PC-3 (cell line): ENCODE results near the gene MPC2. TPM values are rescaled to one million over a fixed set of nuclear protein-coding genes. Genes with fewer than 3 reads are reported as not detected.
"Not testable (repeated sequence)": the region's sequence is repeated elsewhere in the genome, so short reads cannot be mapped to it uniquely, and the experiment has no call there.

Experiments used
- ATAC-seq: fragments of 200-7000 bp; cut with Tn5 transposase; 2 replicates; pipeline ENCODE4 v1.9.1; 2020; ENCODE audit warnings: mild to moderate bottlenecking, moderate library complexity
- BruUV-seq: library from RNA; stranded (reverse); fragments of 400-500 nt; replicated peaks from 2 replicates; lab custom pipeline; 2021; lab: Mats Ljungman, UMichigan
- CTCF ChIA-PET: fragments of 300-600 bp; sonication (Branson Sonifier 250); formaldehyde crosslinking; loops from one replicate; lab custom pipeline; 2022; ENCODE audit warnings: antibody characterized with exemption; lab: Charles Lee
- POLR2A ChIA-PET: fragments of 300-600 bp; sonication (Branson Sonifier 250); formaldehyde crosslinking; loops from one replicate; lab custom pipeline; 2022; ENCODE audit warnings: antibody characterized with exemption; ENCODE audit not compliant: unreplicated experiment; lab: Charles Lee
- DNase-seq: peaks from one replicate; pipeline ENCODE4 v3.0.0-alpha.2; 2015
- H2AFZ ChIP-seq: fragments of 300-600 bp; sonication (generic); 2 replicates; pipeline ENCODE4 v1.6.0; 2016; ENCODE audit warnings: antibody characterized with exemption, low read length
- H3F3A ChIP-seq: fragments of 300-600 bp; sonication (generic); one replicate; pipeline ENCODE4 v1.6.0; 2017; ENCODE audit warnings: antibody characterized with exemption, low read length, control low read depth, mild to moderate bottlenecking; ENCODE audit not compliant: unreplicated experiment
- H3K27ac ChIP-seq: fragments of 300-600 bp; sonication (generic); 2 replicates; pipeline ENCODE4 v1.5.1; 2016; ENCODE audit warnings: mild to moderate bottlenecking, low read length
- H3K27me3 ChIP-seq: fragments of 300-600 bp; sonication (generic); 2 replicates; pipeline ENCODE4 v1.6.1; 2016; ENCODE audit warnings: low read length, mixed read lengths
- H3K36me3 ChIP-seq: fragments of 300-600 bp; sonication (generic); 2 replicates; pipeline ENCODE4 v1.6.1; 2016; ENCODE audit warnings: low read depth, mixed run types, low read length, mixed read lengths
- H3K4me1 ChIP-seq: fragments of 300-600 bp; sonication (generic); 2 replicates; pipeline ENCODE4 v1.5.1; 2016; ENCODE audit warnings: low read length; ENCODE audit not compliant: insufficient read depth
- H3K4me2 ChIP-seq: fragments of 300-600 bp; sonication (generic); 2 replicates; pipeline ENCODE4 v1.6.0; 2016; ENCODE audit warnings: low read length
- H3K4me3 ChIP-seq: fragments of 300-600 bp; sonication (generic); 2 replicates; pipeline ENCODE4 v1.5.1; 2016; ENCODE audit warnings: mild to moderate bottlenecking, low read length, mixed read lengths
- H3K79me2 ChIP-seq: fragments of 300-600 bp; sonication (generic); 2 replicates; pipeline ENCODE4 v1.6.1; 2017; ENCODE audit warnings: low read length, mixed read lengths
- H3K9ac ChIP-seq: fragments of 300-600 bp; sonication (generic); 2 replicates; pipeline ENCODE4 v1.6.0; 2016; ENCODE audit warnings: mild to moderate bottlenecking, low read length
- H3K9me2 ChIP-seq: fragments of 300-600 bp; sonication (generic); replicated peaks from 2 replicates; pipeline ENCODE4 v1.6.1; 2016; ENCODE audit warnings: mixed run types, low read length, mixed read lengths
- H3K9me3 ChIP-seq: fragments of 300-600 bp; sonication (generic); 2 replicates; pipeline ENCODE4 v1.6.1; 2016; ENCODE audit warnings: low read length, mixed read lengths
- H4K20me1 ChIP-seq: fragments of 300-600 bp; sonication (generic); 2 replicates; pipeline ENCODE4 v1.6.1; 2016; ENCODE audit warnings: low read length, mixed read lengths
- CTCF ChIP-seq: fragments of 300-600 bp; sonication (generic); conservative IDR thresholded peaks from 2 replicates; pipeline ENCODE4 v1.5.1; 2017; ENCODE audit warnings: antibody characterized with exemption, low read depth, mild to moderate bottlenecking, low read length
- EZH2 ChIP-seq: fragments of 300-600 bp; sonication (generic); IDR thresholded peaks from one replicate; pipeline ENCODE4 v1.6.1; 2017; ENCODE audit warnings: antibody characterized with exemption, mild to moderate bottlenecking, low read length; ENCODE audit not compliant: unreplicated experiment
- EZH2phosphoT487 ChIP-seq: fragments of 300-600 bp; sonication (generic); IDR thresholded peaks from 2 replicates; pipeline ENCODE4 v1.6.1; 2018; ENCODE audit warnings: mild to moderate bottlenecking, antibody characterized with exemption, low read length, borderline replicate concordance
- intact Hi-C: fragments of 100-400 bp; cut with micrococcal nuclease; formaldehyde crosslinking; loops from 2 replicates; pipeline ENCODE4 v1.9.0; 2023
- total RNA-seq: library from RNA; depleted of rRNA; stranded (reverse); fragments of >200 nt; gene quantifications from 2 replicates; pipeline ENCODE4 v1.2.3, GENCODE V29; 2014

MPC2 gene
- total RNA-seq, 1 experiment from 2014 or later, result 60.8 TPM

DNA sequence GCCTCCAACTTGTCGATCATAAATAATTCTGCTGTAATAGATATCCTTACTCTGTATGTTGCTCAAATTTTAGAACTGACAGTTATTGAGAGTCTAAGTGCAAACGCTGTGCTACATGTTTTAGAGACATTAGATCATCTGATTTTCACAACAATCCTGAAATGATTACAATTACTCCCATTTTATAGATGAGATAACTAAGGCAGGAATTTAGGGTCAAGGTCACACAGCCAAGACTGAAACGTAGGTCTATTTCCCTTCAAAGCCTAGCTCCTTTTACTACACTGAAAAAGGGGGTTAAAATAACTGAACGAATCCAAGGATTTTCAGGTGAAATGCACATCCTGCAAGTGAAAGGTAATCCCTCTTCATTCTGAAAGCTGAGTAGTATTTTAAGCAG is 3.1 kb downstream of the MPC2 start:
- Histone ChIP-seq H3K27me3 (no peaks in the 10 kb centered on the region), H3K4me2 (peak overlapping the region; percentile 91), H3F3A (no peaks in the 10 kb centered on the region), H4K20me1 (no peaks in the 10 kb centered on the region), H3K27ac (no peak overlapping the region), H3K36me3 (no peaks in the 10 kb centered on the region), H3K9me2 (no peaks in the 10 kb centered on the region), H3K4me3 (peak overlapping the region; percentile 79), H3K79me2 (peaks cover 70% of the 10 kb centered on the region), H3K4me1 (peaks cover 22% of the 10 kb centered on the region), H3K9me3 (no peaks in the 10 kb centered on the region), H3K9ac (no peak overlapping the region), H2AFZ (no peak overlapping the region)
- no TSS peak for BruUV-seq
- no peak for TF ChIP-seq EZH2phosphoT487
- no peak for TF ChIP-seq EZH2
- no peak for TF ChIP-seq CTCF
- POLR2A ChIA-PET, result no interaction called here
- CTCF ChIA-PET, result interaction anchor here (0.5 to 4.6 kb wide), 2 partner anchors 148 to 190 kb away, joined by 3 to 25 read pairs; no protein-coding TSS in a partner anchor
- DNase-seq (no peak), ATAC-seq (no peak)
- intact Hi-C loops, result no loop called here

GRCh38 chr1:167929725-167930124 is 7.1 kb downstream of the MPC2 start:
- Histone ChIP-seq H3K27me3 (no peaks in the 10 kb centered on the region), H3F3A (no peaks in the 10 kb centered on the region), H2AFZ (no peak overlapping the region), H3K79me2 (peaks cover 41% of the 10 kb centered on the region), H4K20me1 (no peaks in the 10 kb centered on the region), H3K36me3 (no peaks in the 10 kb centered on the region), H3K4me2 (no peak overlapping the region), H3K9ac (no peak overlapping the region), H3K4me3 (no peak overlapping the region), H3K4me1 (peaks cover 15% of the 10 kb centered on the region), H3K9me3 (no peaks in the 10 kb centered on the region), H3K9me2 (no peaks in the 10 kb centered on the region), H3K27ac (no peak overlapping the region)
- no peak for ATAC-seq
- intact Hi-C loops, result no loop called here
- POLR2A ChIA-PET, result no interaction called here
- BruUV-seq, result no TSS peak
- no peak for TF ChIP-seq EZH2
- no peak for TF ChIP-seq EZH2phosphoT487
- TF ChIP-seq CTCF, result no peak
- CTCF ChIA-PET, result no interaction called here
- DNase-seq, result no peak

- POLR2A ChIA-PET, DNase-seq: not testable (repeated sequence)
- peaks cover 33% of the 10 kb centered on the region for H3K79me2 ChIP-seq
Observed at GRCh38 chr1:167928919-167929318, 8.0 kb downstream of the MPC2 start.

More at GRCh38 chr1:167928919-167929318, 8.0 kb downstream of the MPC2 start:
- H3K9ac ChIP-seq, H4K20me1 ChIP-seq, H3K27ac ChIP-seq, H2AFZ ChIP-seq, BruUV-seq, H3K27me3 ChIP-seq, H3K9me3 ChIP-seq, ATAC-seq, H3F3A ChIP-seq, H3K4me2 ChIP-seq, intact Hi-C loops, H3K4me3 ChIP-seq, H3K36me3 ChIP-seq, H3K4me1 ChIP-seq, CTCF ChIA-PET, H3K9me2 ChIP-seq: not testable (repeated sequence)
